GM21528 (cell line): ENCODE measurements around the gene ATP1B1.
"Not testable (repeated sequence)": the region's sequence is repeated elsewhere in the genome, so short reads cannot be mapped to it uniquely, and the experiment has no call there.

Experiments
- ATAC-seq: cut with Tn5 transposase; IDR thresholded peaks from one replicate; pipeline ENCODE4 v1.9.1; 2021; ENCODE audit warnings: mild to moderate bottlenecking, moderate library complexity; ENCODE audit not compliant: unreplicated experiment, low FRiP score

The ATP1B1 gene

DNA sequence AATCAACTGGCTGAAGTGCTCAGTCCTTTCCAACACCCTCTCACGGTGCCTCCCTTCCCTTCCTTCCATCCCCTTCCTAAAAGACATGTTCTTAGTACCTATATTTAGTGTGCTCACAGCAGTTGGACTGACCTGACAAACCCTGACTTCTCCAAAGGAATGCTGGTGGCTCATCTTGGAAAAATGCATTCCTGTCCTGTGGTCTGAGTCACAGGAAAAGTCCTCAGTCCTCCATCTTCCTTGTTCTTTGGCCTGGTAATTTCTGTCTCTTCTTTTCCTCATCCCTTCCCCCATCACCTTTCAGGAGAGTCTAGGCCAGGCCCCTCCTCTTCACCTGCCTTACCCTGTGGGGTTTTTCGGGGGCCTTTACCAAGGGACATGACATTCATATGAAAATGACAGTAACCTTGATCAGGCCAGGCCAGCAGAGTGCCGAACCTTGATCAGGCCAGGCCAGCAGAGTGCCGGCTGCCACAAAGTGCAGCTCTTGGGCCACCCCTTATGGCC, 7.2 kb downstream of the ATP1B1 start:
- ATAC-seq: no peak

- ATAC-seq: peak; percentile 66
These were observed 9.5 kb downstream of the ATP1B1 start for GRCh38 chr1:169115891-169116585.

DNA sequence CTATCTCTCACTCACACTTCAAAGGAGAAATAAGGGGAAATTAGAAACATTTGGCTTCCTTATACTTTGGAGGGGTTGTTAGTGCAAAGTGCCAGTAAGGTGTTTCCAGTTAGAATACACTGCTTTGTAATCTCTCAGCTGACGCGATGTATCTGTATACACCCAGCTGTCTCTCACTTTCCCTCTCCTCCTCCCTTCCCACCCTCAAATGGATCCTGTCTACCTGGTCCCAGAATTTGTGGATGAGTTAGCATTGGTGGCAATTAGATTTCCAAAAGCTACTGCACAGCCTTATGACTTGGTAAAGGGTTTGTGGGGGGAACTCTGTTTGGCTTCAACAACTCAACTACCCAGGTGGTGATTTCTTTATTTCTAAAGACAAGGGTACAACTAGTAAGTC, 10.5 kb downstream of the ATP1B1 start:
- ATAC-seq: no peak

DNA sequence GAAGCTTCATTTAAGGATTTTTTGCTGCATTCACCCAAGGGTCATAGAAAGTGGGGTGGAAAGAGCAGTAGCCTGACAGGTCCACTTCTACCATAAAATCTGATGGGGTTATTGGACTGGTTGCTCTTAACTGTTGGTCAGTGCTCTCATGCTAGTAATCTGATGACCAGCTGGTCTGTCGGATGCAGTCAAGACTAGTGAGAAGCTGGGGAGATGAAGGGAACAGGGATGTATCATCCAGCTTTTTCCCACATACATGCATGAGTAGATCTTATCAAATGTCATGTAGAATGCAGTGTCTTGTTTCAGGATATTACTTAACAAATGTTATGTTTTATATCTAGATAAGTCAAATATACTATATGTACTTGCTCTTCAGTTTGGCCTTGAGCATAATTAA, 11.1 kb downstream of the ATP1B1 start:
- ATAC-seq: no peak

GRCh38 chr1:169118227-169118626, 11.7 kb downstream of the ATP1B1 start:
- ATAC-seq: no peak

GRCh38 chr1:169119405-169119804, 12.9 kb downstream of the ATP1B1 start:
- ATAC-seq: no peak

- ATAC-seq: no peak
These were observed 13.6 kb downstream of the ATP1B1 start for GRCh38 chr1:169120066-169120465.

GRCh38 chr1:169121146-169121923, 14.8 kb downstream of the ATP1B1 start:
- no peak for ATAC-seq

DNA sequence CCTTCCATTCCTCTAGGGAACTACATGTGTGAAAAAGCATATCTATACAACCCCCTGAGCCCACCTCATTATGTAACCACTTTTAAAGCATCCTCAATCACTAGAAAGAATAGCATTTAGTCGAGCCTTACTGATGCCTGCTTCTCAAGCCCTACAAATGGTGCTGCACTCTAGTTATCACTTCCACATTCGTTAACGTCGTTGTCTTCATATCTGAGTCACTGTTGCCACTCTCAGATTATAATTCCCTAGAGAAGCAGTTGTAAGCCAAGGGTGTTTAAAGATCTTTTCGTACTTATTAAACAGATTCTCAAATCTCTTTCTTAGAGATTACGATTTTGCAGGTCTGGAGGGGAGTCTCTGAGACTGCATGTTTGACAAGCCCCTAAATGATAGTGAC, 16.5 kb downstream of the ATP1B1 start:
- ATAC-seq: no peak

- ATAC-seq: no peak
These were observed 18.0 kb downstream of the ATP1B1 start for GRCh38 chr1:169124459-169124858.

DNA sequence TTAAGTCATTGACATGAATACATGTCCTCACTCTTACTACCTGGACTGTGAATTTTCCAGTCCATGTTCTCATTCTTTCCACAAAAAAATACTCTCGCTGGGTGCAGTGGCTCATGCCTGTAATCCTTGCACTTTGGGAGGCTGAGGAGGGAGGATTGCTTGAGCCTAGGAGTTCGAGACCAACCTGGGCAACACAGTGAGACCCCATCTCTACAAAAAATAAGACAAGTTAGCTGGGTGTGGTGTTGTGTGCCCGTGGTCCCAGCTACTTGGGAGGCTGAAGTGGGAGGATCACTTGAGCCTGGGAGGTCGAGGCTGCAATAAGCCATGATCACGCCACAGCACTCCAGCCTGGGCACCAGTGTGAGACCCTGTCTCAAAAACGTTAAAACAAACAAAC, 19.1 kb downstream of the ATP1B1 start:
- not testable (repeated sequence) for ATAC-seq

DNA sequence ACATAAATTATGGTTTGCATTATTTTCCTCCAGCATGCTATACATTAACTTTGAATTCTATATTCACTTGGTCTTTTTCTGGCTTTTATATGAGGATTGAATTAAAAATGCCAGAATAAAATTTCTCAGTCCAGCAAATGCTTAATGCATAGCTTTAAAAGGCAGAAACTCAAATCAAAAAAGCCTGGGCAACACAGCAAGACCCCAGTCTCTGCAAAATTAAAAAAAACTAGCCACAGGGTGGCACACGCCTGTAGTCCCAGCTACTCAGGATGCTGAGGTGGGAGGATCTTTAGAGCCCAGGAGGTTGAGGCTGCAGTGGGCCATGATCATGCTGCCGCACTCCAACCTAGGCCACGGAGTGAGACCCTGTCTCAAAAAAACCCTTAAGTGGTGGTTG, 19.8 kb downstream of the ATP1B1 start:
- ATAC-seq: no peak

DNA sequence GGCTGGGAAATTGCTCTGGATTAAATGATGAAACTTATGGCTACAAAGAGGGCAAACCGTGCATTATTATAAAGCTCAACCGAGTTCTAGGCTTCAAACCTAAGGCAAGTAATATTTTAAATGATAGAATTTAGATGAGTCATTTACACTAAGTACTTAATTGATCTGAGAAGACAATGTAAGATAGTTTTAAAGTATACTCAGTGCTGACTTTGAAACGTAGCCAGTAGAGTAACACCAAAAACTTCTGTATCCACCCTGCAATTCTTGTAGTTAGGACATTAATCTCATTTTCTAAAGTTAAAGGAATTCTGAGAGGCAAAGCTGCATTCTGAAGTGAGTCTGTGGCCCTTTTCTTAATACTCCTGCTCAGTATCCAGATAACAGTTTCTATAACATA, 20.8 kb downstream of the ATP1B1 start:
- no peak for ATAC-seq

GRCh38 chr1:169128562-169128961, 22.1 kb downstream of the ATP1B1 start:
- ATAC-seq: no peak

- no peak for ATAC-seq
These were observed 22.8 kb downstream of the ATP1B1 start for GRCh38 chr1:169129109-169129784.

GRCh38 chr1:169130683-169131082, 24.2 kb downstream of the ATP1B1 start:
- ATAC-seq: no peak

DNA sequence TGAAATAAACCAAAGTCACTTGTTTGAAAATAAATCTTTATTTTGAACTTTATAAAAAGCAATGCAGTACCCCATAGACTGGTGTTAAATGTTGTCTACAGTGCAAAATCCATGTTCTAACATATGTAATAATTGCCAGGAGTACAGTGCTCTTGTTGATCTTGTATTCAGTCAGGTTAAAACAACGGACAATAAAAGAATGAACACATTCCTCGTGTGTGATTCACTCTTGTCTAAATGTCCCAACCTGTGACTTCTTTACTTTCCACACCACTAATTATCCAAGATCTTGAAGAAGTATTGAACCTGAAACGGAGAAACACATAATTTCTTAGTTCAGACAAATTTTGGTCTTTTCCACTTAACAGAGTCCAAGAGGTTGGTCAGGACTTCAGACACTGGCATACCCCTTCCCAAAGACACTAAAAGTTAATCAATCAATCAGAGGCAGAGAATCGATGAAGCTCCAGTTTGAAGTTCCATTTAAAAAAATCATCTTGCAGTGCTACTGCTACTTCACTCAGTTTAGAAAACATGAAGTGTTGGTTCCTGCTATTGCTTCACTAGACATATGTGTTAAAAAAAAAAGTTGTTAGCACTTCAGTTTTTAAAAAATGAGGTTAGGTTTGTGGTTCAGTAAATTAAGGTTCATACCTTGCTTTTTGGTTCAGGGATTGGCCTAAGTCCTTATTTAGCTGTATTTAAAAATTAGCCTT, 26.2 kb downstream of the ATP1B1 start:
- ATAC-seq: no peak

- no peak for ATAC-seq
These were observed 26.7 kb downstream of the ATP1B1 start for GRCh38 chr1:169133228-169133576.

DNA sequence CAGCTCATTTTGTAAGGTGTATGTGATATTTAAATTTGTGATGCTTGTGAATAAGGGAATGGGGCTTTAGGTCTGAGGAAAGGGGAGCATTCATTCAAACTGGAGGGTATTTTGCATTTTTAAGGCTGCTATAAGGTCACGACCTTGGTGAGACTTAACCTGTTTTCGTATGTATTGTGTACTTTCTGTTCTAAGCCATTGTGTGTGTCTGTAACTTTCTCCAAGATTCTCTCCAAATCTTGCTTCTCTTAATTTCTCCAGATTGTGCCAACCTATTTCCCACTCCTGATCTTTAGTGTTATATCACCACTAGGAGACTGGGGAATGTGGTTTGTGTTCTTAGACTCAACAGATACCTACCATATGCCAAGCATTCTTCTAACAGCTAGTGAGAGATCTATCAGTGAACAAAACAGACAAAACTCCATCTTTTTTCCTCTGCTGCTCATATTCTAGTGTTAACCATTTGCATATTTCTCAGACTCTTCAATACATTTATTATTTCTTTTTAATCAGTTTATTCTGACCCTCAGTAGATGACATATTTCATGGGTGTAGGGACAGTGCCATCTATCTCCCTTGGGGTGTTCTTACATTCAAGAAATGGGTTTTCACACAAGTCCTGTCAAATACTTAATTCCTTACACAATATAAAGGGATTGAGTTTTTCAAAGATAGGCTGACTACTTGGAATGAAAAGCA, 27.5 kb downstream of the ATP1B1 start:
- ATAC-seq: no peak

DNA sequence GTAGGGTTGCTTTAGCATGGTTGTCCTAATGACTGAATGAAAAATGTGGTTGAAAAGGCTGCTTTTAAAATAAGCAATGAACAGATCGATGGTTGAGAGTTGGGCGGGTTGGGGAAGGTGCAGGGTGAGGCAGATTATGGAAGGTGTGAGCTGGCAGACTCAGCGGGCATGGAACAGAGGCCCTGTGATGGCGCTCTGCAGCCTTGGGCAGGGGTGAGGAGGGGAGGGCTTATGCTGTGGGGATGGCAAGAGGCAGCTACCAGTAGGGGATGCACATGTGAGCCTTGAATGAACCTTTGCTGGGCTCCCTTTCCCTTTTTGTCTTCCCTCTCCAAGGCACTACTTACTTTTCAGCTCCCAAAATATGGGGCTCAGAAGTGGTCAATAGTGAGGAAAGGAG, 30.9 kb downstream of the ATP1B1 start:
- no peak for ATAC-seq
